Measurements from ENCODE around the gene TSPAN11. TPM values are rescaled to one million over a fixed set of nuclear protein-coding genes. Genes with fewer than 3 reads are reported as not detected.
A peak's percentile ranks its signal among the peaks of the same experiment; 100 is the strongest.

TSPAN11 gene
- total RNA-seq (2014; rRNA removed; shearing (Covaris generic)) (0.76 and 1.9 TPM in 2 replicates), polyA plus RNA-seq (2016; fragmentation: Nextera tagmentation; extraction: Ambion mirVana) (0.51 and 0.70 TPM in 2 replicates)

- H3K4me1 ChIP-seq (ENCODE audit: insufficient read depth) = no peaks in the 10 kb centered on the region
- peak within 1 kb of the TSS; percentile 82 for H3K4me2 ChIP-seq (ENCODE audit: unreplicated experiment)
- peak within 1 kb of the TSS; percentile 84 for H2AFZ ChIP-seq
- H3F3A ChIP-seq (ENCODE audit: insufficient read depth) = no peaks in the 10 kb centered on the region
- DNase-seq = peak; percentile 81
- H4K20me1 ChIP-seq (ENCODE audit: insufficient read depth) = no peaks in the 10 kb centered on the region
- in situ Hi-C loops (cut with MboI) = no loop called here
- no peak for TF ChIP-seq EZH2phosphoT487 (IDR thresholded peaks at IDR 0.05; ENCODE audit: insufficient read depth, low read depth)
- TF ChIP-seq EZH2 (IDR thresholded peaks at IDR 0.05; ENCODE audit: insufficient read depth, poor library complexity, severe bottlenecking) = no peak
- no peak within 1 kb of the TSS for H3K27ac ChIP-seq
- H3K9me2 ChIP-seq (ENCODE audit: insufficient read depth) = no peaks in the 10 kb centered on the region
- H3K36me3 ChIP-seq (ENCODE audit: low read depth) = no peaks in the 10 kb centered on the region
- H3K9ac ChIP-seq = peak within 1 kb of the TSS; percentile 60
- no peaks in the 10 kb centered on the region for H3K9me3 ChIP-seq (ENCODE audit: low read depth)
- H3K27me3 ChIP-seq (replicated peaks; ENCODE audit: insufficient read depth) = no peaks in the 10 kb centered on the region
- peak within 1 kb of the TSS; percentile 61 for H3K4me3 ChIP-seq
- H3K79me2 ChIP-seq (ENCODE audit: insufficient read depth) = no peaks in the 10 kb centered on the region
- WGBS, 2 experiments (ENCODE audit: low coverage in 1 of 2, low lambda C conversion rate in 2 of 2, missing lambda C conversion rate in 2 of 2) = 7 to 8% methylated on average over 63 to 68 of the region's 78 CpGs
Measured at GRCh38 chr12:30926243-30927221, at the start of gene TSPAN11. Gene TSPAN11, plus strand, starts transcription at chr12:30926748. Its CDS starts 27,244 bp downstream, at chr12:30953992.

DNA sequence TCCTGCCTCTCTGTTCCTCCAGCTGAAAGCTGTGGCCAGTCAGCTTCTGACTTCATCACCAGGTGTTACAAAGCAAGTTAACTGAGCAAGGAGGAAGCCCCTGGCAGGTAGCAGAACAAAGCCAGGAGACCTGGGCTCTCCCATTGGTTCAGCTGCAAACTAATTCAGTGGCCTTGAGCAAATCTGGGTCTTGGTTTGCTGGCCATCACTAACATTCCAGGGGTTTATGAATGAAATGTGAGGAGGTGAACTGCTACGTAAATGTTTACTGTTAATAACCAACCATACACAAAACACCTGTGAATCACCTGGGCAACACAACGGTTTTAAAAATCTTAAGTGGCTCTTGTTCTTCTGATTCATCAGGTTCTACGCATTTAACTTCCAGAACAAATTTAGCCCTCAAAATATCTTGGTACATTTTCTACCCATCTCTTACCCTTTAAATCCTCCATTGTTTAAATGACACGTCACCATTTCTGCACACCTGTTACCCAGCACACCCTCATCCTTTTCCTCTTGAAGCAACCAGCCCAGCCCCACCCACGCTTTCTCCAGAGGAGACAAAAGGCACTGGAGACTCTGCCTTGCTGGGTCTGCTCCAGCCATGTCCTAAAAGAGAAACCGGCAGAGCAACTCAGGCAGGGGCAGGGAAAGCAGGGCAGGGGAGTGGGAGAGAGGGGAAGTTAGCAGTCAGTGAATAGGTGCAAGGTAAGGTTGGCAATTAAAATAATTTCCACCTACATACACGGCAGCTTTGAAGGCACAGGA, 49.3 kb upstream of the TSPAN11 start:
- in situ Hi-C loops (cut with MboI) = no loop called here
- Histone ChIP-seq H3F3A (ENCODE audit: insufficient read depth) (no peaks in the 10 kb centered on the region), H3K9me2 (ENCODE audit: insufficient read depth) (no peaks in the 10 kb centered on the region), H3K4me2 (ENCODE audit: unreplicated experiment) (no peak overlapping the region), H3K79me2 (ENCODE audit: insufficient read depth) (no peaks in the 10 kb centered on the region), H3K27ac (no peak overlapping the region), H4K20me1 (ENCODE audit: insufficient read depth) (no peaks in the 10 kb centered on the region), H3K9ac (no peak overlapping the region), H3K27me3 (replicated peaks; ENCODE audit: insufficient read depth) (peaks cover 22% of the 10 kb centered on the region; the same call in 1 of the 2 replicates), H3K36me3 (ENCODE audit: low read depth) (no peaks in the 10 kb centered on the region), H3K9me3 (ENCODE audit: low read depth) (no peaks in the 10 kb centered on the region), H3K4me3 (no peak overlapping the region), H2AFZ (no peak overlapping the region), H3K4me1 (ENCODE audit: insufficient read depth) (no peaks in the 10 kb centered on the region)
- WGBS, 2 experiments (ENCODE audit: low coverage in 1 of 2, low lambda C conversion rate in 2 of 2, missing lambda C conversion rate in 2 of 2) = 55 to 57% methylated on average over 7 of the region's 7 CpGs
- DNase-seq = no peak
- TF ChIP-seq EZH2 (IDR thresholded peaks at IDR 0.05; ENCODE audit: insufficient read depth, poor library complexity, severe bottlenecking) (no peak), EZH2phosphoT487 (IDR thresholded peaks at IDR 0.05; ENCODE audit: insufficient read depth, low read depth) (no peak)

GRCh38 chr12:30878024-30878423, 48.5 kb upstream of the TSPAN11 start:
- DNase-seq = no peak
- H3K27ac ChIP-seq = no peak overlapping the region
- no peaks in the 10 kb centered on the region for H3K9me2 ChIP-seq (ENCODE audit: insufficient read depth)
- in situ Hi-C loops (cut with MboI) = no loop called here
- WGBS, 2 experiments (ENCODE audit: low coverage in 1 of 2, low lambda C conversion rate in 2 of 2, missing lambda C conversion rate in 2 of 2) = 68 to 73% methylated on average over 2 of the region's 2 CpGs
- TF ChIP-seq EZH2 (IDR thresholded peaks at IDR 0.05; ENCODE audit: insufficient read depth, poor library complexity, severe bottlenecking) (no peak), EZH2phosphoT487 (IDR thresholded peaks at IDR 0.05; ENCODE audit: insufficient read depth, low read depth) (no peak)
- no peak overlapping the region for H3K9ac ChIP-seq
- H3K9me3 ChIP-seq (ENCODE audit: low read depth) = no peaks in the 10 kb centered on the region
- H2AFZ ChIP-seq = no peak overlapping the region
- no peaks in the 10 kb centered on the region for H3F3A ChIP-seq (ENCODE audit: insufficient read depth)
- H3K4me2 ChIP-seq (ENCODE audit: unreplicated experiment) = no peak overlapping the region
- no peaks in the 10 kb centered on the region for H3K79me2 ChIP-seq (ENCODE audit: insufficient read depth)
- no peak overlapping the region for H3K4me3 ChIP-seq
- H3K4me1 ChIP-seq (ENCODE audit: insufficient read depth) = no peaks in the 10 kb centered on the region
- peaks cover 22% of the 10 kb centered on the region; the same call in 1 of the 2 replicates for H3K27me3 ChIP-seq (replicated peaks; ENCODE audit: insufficient read depth)
- H3K36me3 ChIP-seq (ENCODE audit: low read depth) = no peaks in the 10 kb centered on the region
- no peaks in the 10 kb centered on the region for H4K20me1 ChIP-seq (ENCODE audit: insufficient read depth)

GRCh38 chr12:30880061-30880460, 46.5 kb upstream of the TSPAN11 start:
- DNase-seq = no peak
- H3K27me3 ChIP-seq (replicated peaks; ENCODE audit: insufficient read depth) = peaks cover 22% of the 10 kb centered on the region; the same call in 1 of the 2 replicates
- H3K9ac ChIP-seq = no peak overlapping the region
- no peak overlapping the region for H3K27ac ChIP-seq
- no peak overlapping the region for H3K4me3 ChIP-seq
- no peaks in the 10 kb centered on the region for H3K36me3 ChIP-seq (ENCODE audit: low read depth)
- H3K9me2 ChIP-seq (ENCODE audit: insufficient read depth) = no peaks in the 10 kb centered on the region
- TF ChIP-seq EZH2phosphoT487 (IDR thresholded peaks at IDR 0.05; ENCODE audit: insufficient read depth, low read depth) (no peak), EZH2 (IDR thresholded peaks at IDR 0.05; ENCODE audit: insufficient read depth, poor library complexity, severe bottlenecking) (no peak)
- in situ Hi-C loops (cut with MboI) = no loop called here
- no peak overlapping the region for H3K4me2 ChIP-seq (ENCODE audit: unreplicated experiment)
- no peaks in the 10 kb centered on the region for H3F3A ChIP-seq (ENCODE audit: insufficient read depth)
- no peaks in the 10 kb centered on the region for H4K20me1 ChIP-seq (ENCODE audit: insufficient read depth)
- no peaks in the 10 kb centered on the region for H3K79me2 ChIP-seq (ENCODE audit: insufficient read depth)
- 1 to 3% methylated on average over 6 of the region's 6 CpGs for WGBS, 2 experiments (ENCODE audit: low coverage in 1 of 2, low lambda C conversion rate in 2 of 2, missing lambda C conversion rate in 2 of 2)
- no peaks in the 10 kb centered on the region for H3K4me1 ChIP-seq (ENCODE audit: insufficient read depth)
- no peaks in the 10 kb centered on the region for H3K9me3 ChIP-seq (ENCODE audit: low read depth)
- no peak overlapping the region for H2AFZ ChIP-seq
